Chondrocyte (in vitro differentiated cells): ENCODE results near the gene ZCCHC3. TPM values are rescaled to one million over a fixed set of nuclear protein-coding genes. Genes with fewer than 3 reads are reported as not detected.

Source experiments
- DNase-seq: peaks from one replicate; pipeline ENCODE4 v3.0.0; 2021; ENCODE audit warnings: mixed read lengths, low spot score
- H3K27ac Mint-ChIP-seq: one replicate; pipeline ENCODE4 v1.8.0; 2021; ENCODE audit warnings: mild to moderate bottlenecking, moderate library complexity, mixed read lengths; ENCODE audit not compliant: unreplicated experiment
- H3K27me3 Mint-ChIP-seq: 2 replicates; pipeline ENCODE4 v1.8.0; 2021; ENCODE audit warnings: low read depth, mixed read lengths
- H3K36me3 Mint-ChIP-seq: 2 replicates; pipeline ENCODE4 v1.8.0; 2021; ENCODE audit warnings: low read depth, mixed read lengths
- H3K4me1 Mint-ChIP-seq: 2 replicates; pipeline ENCODE4 v1.8.0; 2021; ENCODE audit warnings: low read depth, mild to moderate bottlenecking, mixed read lengths
- H3K4me3 Mint-ChIP-seq: one replicate; pipeline ENCODE4 v1.8.0; 2021; ENCODE audit warnings: mild to moderate bottlenecking, moderate library complexity, mixed read lengths; ENCODE audit not compliant: unreplicated experiment
- H3K9me3 Mint-ChIP-seq: 2 replicates; pipeline ENCODE4 v1.8.0; 2021; ENCODE audit warnings: low read depth, mixed read lengths
- CTCF ChIP-seq: fragments of 200-600 bp; sonication (generic); IDR thresholded peaks from 2 replicates; pipeline ENCODE4 v1.5.0; 2021; ENCODE audit warnings: antibody characterized with exemption, mild to moderate bottlenecking, moderate library complexity
- total RNA-seq: library from RNA; stranded (reverse); gene quantifications from 3 replicates; pipeline ENCODE4 v1.2.1, GENCODE V29; 2021

The ZCCHC3 gene
- total RNA-seq, 1 donor from 2014 or later = 18.6 TPM

GRCh38 chr20:258269-258858 is 39.0 kb upstream of the ZCCHC3 start:
- Mint-ChIP-seq H3K4me1 (no peaks in the 10 kb centered on the region), H3K36me3 (no peaks in the 10 kb centered on the region), H3K27me3 (peaks cover 40% of the 10 kb centered on the region), H3K27ac (no peak overlapping the region), H3K9me3 (no peaks in the 10 kb centered on the region), H3K4me3 (no peak overlapping the region)
- DNase-seq = no peak
- TF ChIP-seq CTCF = no peak

- no peak for DNase-seq
- H3K4me1 Mint-ChIP-seq = no peaks in the 10 kb centered on the region
- H3K27ac Mint-ChIP-seq = no peak overlapping the region
- no peaks in the 10 kb centered on the region for H3K9me3 Mint-ChIP-seq
- H3K36me3 Mint-ChIP-seq = no peaks in the 10 kb centered on the region
- peaks cover 40% of the 10 kb centered on the region for H3K27me3 Mint-ChIP-seq
- TF ChIP-seq CTCF = peak; percentile 34
- H3K4me3 Mint-ChIP-seq = no peak overlapping the region
These were observed 38.4 kb upstream of the ZCCHC3 start for GRCh38 chr20:258963-259362.

- Mint-ChIP-seq H3K9me3 (no peaks in the 10 kb centered on the region), H3K4me3 (no peak overlapping the region), H3K27me3 (peaks cover 36% of the 10 kb centered on the region), H3K27ac (no peak overlapping the region), H3K4me1 (no peaks in the 10 kb centered on the region), H3K36me3 (no peaks in the 10 kb centered on the region)
- no peak for DNase-seq
- no peak for TF ChIP-seq CTCF
These were observed 37.4 kb upstream of the ZCCHC3 start for GRCh38 chr20:259981-260380.

GRCh38 chr20:263701-264100 is 33.7 kb upstream of the ZCCHC3 start:
- no peak overlapping the region for H3K27ac Mint-ChIP-seq
- H3K36me3 Mint-ChIP-seq = no peaks in the 10 kb centered on the region
- no peak for DNase-seq
- no peak overlapping the region for H3K4me3 Mint-ChIP-seq
- TF ChIP-seq CTCF = no peak
- peaks cover 9% of the 10 kb centered on the region for H3K4me1 Mint-ChIP-seq
- H3K9me3 Mint-ChIP-seq = no peaks in the 10 kb centered on the region
- H3K27me3 Mint-ChIP-seq = peaks cover 23% of the 10 kb centered on the region

GRCh38 chr20:266596-267562 is 30.5 kb upstream of the ZCCHC3 start:
- peak; percentile 99 for TF ChIP-seq CTCF
- Mint-ChIP-seq H3K4me3 (peak overlapping the region; percentile 77), H3K27me3 (peaks cover 11% of the 10 kb centered on the region), H3K36me3 (no peaks in the 10 kb centered on the region), H3K27ac (peak overlapping the region; percentile 62), H3K4me1 (peaks cover 9% of the 10 kb centered on the region), H3K9me3 (no peaks in the 10 kb centered on the region)
- DNase-seq = no peak
